WI38 (cell line): ENCODE data around the gene PPP1R37.

Experiments used
- H3K4me3 ChIP-seq: 2 replicates; pipeline ENCODE4 v1.5.1; 2011; ENCODE audit warnings: low read depth, mild to moderate bottlenecking, control low read depth, low read length
- TF ChIP-seq, protein P1 (sequence below): IDR thresholded peaks from 2 replicates; pipeline ENCODE4 v1.5.1; 2012; ENCODE audit warnings: low read depth, mild to moderate bottlenecking, control low read depth, low read length

PPP1R37 gene

GRCh38 chr19:45071545-45071938 is 21.4 kb upstream of the PPP1R37 start:
- no peak overlapping the region for H3K4me3 ChIP-seq
- TF ChIP-seq, protein P1, sequence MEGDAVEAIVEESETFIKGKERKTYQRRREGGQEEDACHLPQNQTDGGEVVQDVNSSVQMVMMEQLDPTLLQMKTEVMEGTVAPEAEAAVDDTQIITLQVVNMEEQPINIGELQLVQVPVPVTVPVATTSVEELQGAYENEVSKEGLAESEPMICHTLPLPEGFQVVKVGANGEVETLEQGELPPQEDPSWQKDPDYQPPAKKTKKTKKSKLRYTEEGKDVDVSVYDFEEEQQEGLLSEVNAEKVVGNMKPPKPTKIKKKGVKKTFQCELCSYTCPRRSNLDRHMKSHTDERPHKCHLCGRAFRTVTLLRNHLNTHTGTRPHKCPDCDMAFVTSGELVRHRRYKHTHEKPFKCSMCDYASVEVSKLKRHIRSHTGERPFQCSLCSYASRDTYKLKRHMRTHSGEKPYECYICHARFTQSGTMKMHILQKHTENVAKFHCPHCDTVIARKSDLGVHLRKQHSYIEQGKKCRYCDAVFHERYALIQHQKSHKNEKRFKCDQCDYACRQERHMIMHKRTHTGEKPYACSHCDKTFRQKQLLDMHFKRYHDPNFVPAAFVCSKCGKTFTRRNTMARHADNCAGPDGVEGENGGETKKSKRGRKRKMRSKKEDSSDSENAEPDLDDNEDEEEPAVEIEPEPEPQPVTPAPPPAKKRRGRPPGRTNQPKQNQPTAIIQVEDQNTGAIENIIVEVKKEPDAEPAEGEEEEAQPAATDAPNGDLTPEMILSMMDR: no peak

DNA sequence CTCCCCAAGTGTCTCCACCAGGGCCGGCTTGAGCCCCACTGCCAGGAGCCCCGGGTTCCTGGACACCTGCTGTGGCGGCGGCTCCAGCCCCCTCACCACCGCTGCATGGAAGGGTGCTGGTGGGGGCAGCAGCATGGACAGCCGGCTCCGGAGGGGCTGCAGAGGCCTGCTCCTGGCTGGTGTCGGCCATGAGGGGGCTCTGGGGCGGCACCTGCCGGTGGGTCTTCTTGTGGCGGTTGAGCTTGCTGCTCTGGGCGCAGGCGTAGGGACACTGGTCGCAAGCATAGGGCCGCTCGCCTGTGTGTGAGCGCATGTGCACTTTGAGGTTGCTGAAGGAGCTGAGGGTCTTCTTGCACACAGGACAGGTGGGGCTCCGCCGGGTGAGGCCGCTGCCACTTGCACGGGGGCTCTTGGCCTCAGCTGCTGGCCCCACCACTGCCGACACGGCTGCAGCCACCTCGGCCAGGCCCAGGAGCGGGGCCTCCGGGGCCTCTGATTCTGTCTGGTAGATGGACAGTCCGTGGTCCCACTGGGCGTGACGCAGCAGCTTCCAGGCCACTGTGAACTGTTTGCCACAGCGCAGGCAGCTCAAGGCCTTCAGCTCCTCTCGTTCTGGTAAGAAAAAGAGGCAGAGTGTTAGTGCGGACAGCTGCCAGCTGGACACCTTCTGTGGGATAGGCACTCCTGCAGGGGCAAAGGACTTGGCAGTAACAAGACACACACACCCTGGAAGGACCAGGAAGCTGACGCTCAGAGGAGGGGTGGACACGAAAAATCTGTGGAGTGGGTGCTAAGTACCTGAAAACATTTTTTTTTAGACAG is 20.8 kb upstream of the PPP1R37 start:
- TF ChIP-seq, protein P1: no peak
- H3K4me3 ChIP-seq: no peak overlapping the region

DNA sequence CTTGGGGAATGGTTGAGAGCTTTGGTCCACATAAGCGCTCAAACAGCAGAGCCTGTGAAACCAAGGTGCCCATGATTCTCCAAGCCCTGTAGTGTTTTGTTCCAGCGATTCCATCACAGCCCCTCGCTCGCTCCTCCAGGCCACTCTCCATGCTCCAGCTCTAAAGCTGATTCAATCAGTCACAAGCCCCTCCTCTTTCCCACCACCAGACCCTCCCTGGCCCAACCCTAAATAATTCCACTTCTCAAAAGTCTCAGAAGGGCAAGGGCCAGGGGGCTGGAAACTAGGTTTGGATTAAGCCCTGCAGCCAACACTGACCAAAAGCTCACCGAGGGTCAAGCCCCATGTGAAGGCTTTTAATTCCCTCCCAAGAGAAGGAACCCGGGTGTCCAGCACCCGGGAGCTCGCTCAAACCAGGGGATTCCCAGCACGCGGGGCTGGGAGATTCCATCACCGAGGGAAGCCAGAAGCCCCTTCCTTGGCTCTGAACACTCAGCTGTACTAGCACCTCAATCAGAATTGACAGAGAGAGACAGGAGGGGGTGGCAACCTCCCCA is 18.2 kb upstream of the PPP1R37 start:
- TF ChIP-seq, protein P1: no peak
- no peak overlapping the region for H3K4me3 ChIP-seq

DNA sequence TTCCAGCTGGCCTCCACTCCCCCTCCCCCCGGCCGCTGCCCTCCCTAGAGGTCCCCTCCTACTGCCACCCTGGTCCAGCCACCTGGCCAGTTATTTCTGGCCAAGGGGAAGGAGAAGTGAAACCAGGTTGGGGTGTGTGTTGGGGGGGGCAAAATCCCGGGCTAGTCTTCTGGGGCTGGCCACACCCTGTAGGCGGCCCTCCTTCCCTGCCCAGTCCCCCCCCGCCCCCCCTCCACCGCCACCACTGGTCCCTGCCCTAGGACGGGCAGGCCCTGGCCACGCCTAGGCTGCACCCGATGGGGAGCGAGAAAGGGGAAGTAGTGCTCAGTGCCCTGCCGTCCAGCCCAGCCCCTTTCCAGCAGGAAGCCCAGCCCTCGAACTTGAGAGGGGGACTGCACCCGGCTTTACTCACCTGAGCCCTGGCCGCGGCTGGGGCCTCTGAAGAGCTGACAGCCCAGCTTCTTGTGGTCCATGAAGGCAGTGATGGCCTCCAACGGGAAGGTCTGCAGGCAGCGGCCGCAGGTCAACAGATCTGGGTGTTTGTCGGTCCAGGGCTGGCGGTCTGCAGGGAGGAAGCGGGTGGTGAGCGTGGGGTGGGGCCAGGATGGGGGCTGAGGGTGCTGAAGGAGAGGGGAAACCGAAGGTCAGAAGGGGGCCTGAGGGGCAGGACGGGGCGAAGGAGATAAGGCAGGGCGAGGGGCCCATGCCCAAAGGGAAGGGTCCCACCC is 17.5 kb upstream of the PPP1R37 start:
- TF ChIP-seq, protein P1: no peak
- H3K4me3 ChIP-seq: peak overlapping the region; percentile 40

DNA sequence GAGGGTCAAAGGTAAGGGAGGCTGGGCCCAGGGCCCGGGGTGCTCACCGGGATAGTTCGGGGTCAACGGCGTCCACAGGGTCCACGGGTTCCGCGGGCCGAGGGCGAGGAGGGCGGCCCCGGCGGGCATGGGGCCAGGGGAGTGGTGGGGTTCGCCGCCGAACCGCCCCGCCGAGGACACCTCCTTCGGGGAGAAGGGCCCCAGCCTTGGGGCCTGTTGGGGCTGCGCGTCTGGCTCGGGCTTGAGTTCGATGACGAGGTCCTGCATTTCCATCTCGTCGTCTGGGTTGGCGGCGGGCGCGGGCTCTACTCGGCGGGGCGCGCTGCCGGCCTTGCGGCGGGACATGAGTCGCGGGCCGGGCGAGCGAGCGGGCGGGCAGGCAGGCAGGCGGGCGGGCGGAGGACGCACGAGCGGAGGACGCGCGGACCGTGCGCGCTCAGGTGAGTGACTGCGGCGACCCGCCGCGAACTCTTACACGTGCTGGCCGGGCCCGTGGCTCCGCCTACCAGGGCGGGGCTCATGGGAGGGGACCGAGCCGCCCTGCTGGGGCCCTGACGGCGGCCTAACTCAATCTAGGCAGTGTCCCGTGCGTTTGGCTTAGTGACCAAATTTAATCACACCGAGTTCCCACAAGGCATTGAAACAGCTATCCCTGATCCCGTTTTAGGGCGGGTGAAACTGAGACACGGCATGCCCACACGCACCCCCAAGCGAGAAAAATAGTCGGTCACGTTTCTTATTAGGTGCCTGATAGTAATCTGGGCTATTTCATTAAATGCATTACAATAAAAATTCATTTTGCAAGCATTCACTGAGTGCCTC is 16.7 kb upstream of the PPP1R37 start, which contains the start of gene ZNF296:
Gene ZNF296 (minus strand): TSS at position 450 of the 822 bp plus-strand sequence. CDS start 105 bp downstream, at position 345.
- H3K4me3 ChIP-seq: peak within 1 kb of the TSS; percentile 40
- TF ChIP-seq, protein P1: no peak

- TF ChIP-seq, protein P1: no peak
- no peak overlapping the region for H3K4me3 ChIP-seq
These were observed 15.9 kb upstream of the PPP1R37 start for GRCh38 chr19:45076851-45077730.
